Lung (tissue), 12 donors: ENCODE data around the gene MCFD2. TPM values are rescaled to one million over a fixed set of nuclear protein-coding genes. Genes with fewer than 3 reads are reported as not detected.

ENCODE experiments used
- ATAC-seq: fragments of 200-7000 bp; cut with Tn5 transposase; one replicate; pipeline ENCODE4 v1.9.1; 2020; ENCODE audit warnings: moderate number of reproducible peaks; ENCODE audit not compliant: insufficient read depth, low FRiP score
- DNase-seq, 3 donors: peaks; one replicate each; pipeline ENCODE4 v3.0.0-alpha.2; 2013 to 2017
- H3K27ac ChIP-seq, 2 donors: one replicate each; pipeline ENCODE4 v1.5.1; 2013; ENCODE audit warnings: mild to moderate bottlenecking in 2 of 2, moderate library complexity in 2 of 2, control low read depth in 1 of 2, inconsistent platforms in 1 of 2, low read depth in 1 of 2, low read length in 1 of 2
- H3K27me3 ChIP-seq, 3 donors: one replicate each; pipeline ENCODE4 v1.5.1; 2013; ENCODE audit warnings: low read length in 2 of 3; ENCODE audit not compliant: control insufficient read depth in 3 of 3, insufficient read depth in 3 of 3
- H3K36me3 ChIP-seq, 4 donors: one replicate each; pipeline ENCODE4 v1.5.1; 2013; ENCODE audit warnings: low read length in 4 of 4, mild to moderate bottlenecking in 1 of 4, moderate library complexity in 1 of 4; ENCODE audit not compliant: control insufficient read depth in 4 of 4, insufficient read depth in 4 of 4
- H3K4me1 ChIP-seq, 5 donors: one replicate each; pipeline ENCODE4 v1.5.1; 2013; ENCODE audit warnings: low read length in 5 of 5, mild to moderate bottlenecking in 2 of 5, moderate library complexity in 1 of 5; ENCODE audit not compliant: control insufficient read depth in 5 of 5, insufficient read depth in 5 of 5
- H3K4me3 ChIP-seq: one replicate; pipeline ENCODE4 v1.5.1; 2013; ENCODE audit warnings: mild to moderate bottlenecking, control low read depth, moderate library complexity
- H3K9ac ChIP-seq, 2 donors: one replicate each; pipeline ENCODE4 v1.5.1; 2013; ENCODE audit warnings: low read length in 2 of 2, control low read depth in 1 of 2; ENCODE audit not compliant: insufficient read depth in 1 of 2
- H3K9me3 ChIP-seq, 4 donors: one replicate each; pipeline ENCODE4 v1.5.1; 2013; ENCODE audit warnings: low read length in 3 of 4, mild to moderate bottlenecking in 1 of 4, moderate library complexity in 1 of 4; ENCODE audit not compliant: control insufficient read depth in 4 of 4, insufficient read depth in 3 of 4
- WGBS, 2 donors: extraction: QIAGEN DNeasy Blood & Tissue Kit; methylation state at CpG; one replicate each; pipeline ENCODE4 v1.1.7; 2013; 5-methylcytosine and 5-hydroxymethylcytosine counted together
- polyA plus RNA-seq, 2 donors: library from polyadenylated mRNA; stranded (reverse); fragments of 200-250 nt; gene quantifications; one replicate each; pipeline ENCODE4 v1.2.1, GENCODE V29; 2013
- total RNA-seq, 2 donors: library from RNA; depleted of rRNA in 1 of 2; stranded (reverse); fragments of >200 nt in 1 of 2; gene quantifications; one replicate each; pipeline ENCODE4 v1.2.1, GENCODE V29; 2014 to 2021
- TF ChIP-seq, protein P1 (sequence below): IDR thresholded peaks from 2 replicates; pipeline ENCODE4 v1.5.1; 2012; ENCODE audit warnings: mild to moderate bottlenecking; ENCODE audit errors: control extremely low read depth, extremely low read depth
- donor health status: control.
- donor health status: control.
- donor health status: Bipolar disorder and iron deficiency.
- donor health status: healthy.
- donor health status: DM: yes; HTN: yes; CAD: no.

Gene MCFD2
- total and polyA plus RNA-seq, 4 donors, result 22.0 to 101 (median 68.6) TPM

DNA sequence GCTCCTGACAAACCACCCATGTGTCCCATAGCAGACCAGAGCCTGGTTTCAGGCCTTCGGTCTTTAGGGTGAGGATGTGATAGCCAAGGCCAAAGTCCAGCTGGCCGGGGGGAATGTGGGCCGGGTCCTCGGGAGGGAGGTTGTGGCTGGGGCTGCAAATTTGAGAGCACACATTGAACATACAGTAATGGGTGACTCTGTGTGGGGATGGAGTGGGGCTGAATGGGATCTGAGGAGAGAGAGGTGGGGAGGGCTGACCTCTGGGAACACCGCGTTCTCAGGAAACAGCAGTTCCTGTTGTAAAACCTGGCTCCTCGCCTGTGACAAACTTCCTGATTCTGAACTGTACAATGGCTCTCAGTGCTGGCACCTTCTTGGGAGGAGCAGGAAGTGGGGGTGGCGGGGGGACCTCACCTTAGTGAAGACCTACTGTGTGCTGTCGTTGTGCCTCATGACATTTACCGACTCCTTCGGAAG lies 48.8 kb downstream of the MCFD2 start:
- peak overlapping the region; percentile 68 to 79 for H3K27ac ChIP-seq
- ATAC-seq (no peak), DNase-seq (peak in 1 of 3 donors; percentile 15)
- H3K9ac ChIP-seq, result no peak overlapping the region
- peaks cover 0 to 52% (median 15%) of the 10 kb centered on the region in 5 donors for H3K4me1 ChIP-seq
- TF ChIP-seq, protein P1, sequence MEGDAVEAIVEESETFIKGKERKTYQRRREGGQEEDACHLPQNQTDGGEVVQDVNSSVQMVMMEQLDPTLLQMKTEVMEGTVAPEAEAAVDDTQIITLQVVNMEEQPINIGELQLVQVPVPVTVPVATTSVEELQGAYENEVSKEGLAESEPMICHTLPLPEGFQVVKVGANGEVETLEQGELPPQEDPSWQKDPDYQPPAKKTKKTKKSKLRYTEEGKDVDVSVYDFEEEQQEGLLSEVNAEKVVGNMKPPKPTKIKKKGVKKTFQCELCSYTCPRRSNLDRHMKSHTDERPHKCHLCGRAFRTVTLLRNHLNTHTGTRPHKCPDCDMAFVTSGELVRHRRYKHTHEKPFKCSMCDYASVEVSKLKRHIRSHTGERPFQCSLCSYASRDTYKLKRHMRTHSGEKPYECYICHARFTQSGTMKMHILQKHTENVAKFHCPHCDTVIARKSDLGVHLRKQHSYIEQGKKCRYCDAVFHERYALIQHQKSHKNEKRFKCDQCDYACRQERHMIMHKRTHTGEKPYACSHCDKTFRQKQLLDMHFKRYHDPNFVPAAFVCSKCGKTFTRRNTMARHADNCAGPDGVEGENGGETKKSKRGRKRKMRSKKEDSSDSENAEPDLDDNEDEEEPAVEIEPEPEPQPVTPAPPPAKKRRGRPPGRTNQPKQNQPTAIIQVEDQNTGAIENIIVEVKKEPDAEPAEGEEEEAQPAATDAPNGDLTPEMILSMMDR, result no peak
- H3K4me3 ChIP-seq, result no peak overlapping the region
- H3K27me3 ChIP-seq, result no peaks in the 10 kb centered on the region
- H3K9me3 ChIP-seq, result peaks cover 0 to 8% (median 3%) of the 10 kb centered on the region in 4 donors
- no peaks in the 10 kb centered on the region for H3K36me3 ChIP-seq
- WGBS, 2 donors, result 36 to 47% methylated on average over 11 of the region's 11 CpGs

DNA sequence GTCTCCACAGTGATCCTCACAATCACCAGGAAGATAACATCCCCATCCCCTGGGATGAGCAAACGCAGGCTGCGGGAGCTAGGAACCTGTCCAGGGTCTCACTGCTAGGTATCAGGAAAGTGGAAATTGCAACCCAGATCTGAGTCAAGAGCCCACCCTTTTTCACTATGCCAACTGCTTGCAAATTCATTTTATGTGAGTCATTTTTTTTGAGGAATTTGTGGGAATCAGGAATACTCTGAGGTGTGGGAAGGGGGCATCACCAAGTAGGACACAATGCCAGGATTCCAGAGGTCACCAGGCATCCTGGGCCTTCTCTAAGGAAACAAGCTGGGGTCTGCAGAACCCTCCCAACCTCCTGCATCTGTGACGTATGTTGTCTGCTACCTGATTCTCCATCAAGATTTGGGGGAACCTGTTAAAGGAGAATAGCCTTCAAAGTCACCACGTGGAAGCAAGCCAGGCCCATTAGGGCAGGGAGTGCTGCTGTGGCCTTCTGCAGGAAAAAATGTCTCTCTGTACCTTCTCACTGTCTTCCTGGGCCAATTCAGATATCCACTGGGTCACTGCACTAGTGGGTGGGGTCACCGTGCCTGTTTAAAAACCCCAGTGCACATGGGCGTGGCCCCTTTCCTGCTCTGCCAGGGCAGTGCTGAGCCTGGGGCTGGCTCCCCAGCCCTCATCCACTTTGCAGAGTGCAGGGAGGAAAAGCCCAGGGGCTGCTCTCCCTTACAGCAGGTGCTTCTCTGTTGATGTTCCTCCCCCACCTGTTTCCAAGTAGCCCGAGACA lies 50.2 kb downstream of the MCFD2 start:
- peaks cover 0 to 60% (median 16%) of the 10 kb centered on the region in 5 donors for H3K4me1 ChIP-seq
- H3K9me3 ChIP-seq, result peaks cover 0 to 8% (median 3%) of the 10 kb centered on the region in 4 donors
- H3K27ac ChIP-seq, result peak overlapping the region in 1 of 2 donors; percentile 9
- 79 to 89% methylated on average over 7 of the region's 7 CpGs for WGBS, 2 donors
- H3K9ac ChIP-seq, result no peak overlapping the region
- TF ChIP-seq, protein P1, result no peak
- no peak overlapping the region for H3K4me3 ChIP-seq
- no peaks in the 10 kb centered on the region for H3K27me3 ChIP-seq
- ATAC-seq (no peak), DNase-seq (no peak)
- H3K36me3 ChIP-seq, result no peaks in the 10 kb centered on the region

DNA sequence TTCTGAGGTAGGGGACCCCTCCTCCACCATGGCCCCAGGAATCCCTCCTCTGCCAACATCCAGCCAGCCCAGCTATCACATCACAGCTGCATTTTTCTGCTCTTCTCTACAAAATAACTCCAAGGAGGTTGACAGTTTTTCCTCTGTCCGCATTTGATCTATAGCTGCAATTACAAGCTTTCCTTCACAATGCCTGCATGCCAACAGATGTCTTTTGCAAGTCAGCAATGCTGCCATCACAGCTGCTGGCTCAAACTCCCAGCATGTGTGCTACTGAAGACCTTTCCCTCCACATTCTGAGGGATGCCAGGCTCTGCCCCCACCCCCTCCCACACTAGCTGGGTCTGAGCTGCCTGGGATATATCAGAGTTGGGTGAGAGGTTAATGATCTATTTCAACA lies 51.7 kb downstream of the MCFD2 start:
- TF ChIP-seq, protein P1, result no peak
- H3K27ac ChIP-seq, result no peak overlapping the region
- WGBS, 2 donors, result 83% methylated on average over 1 of the region's 1 CpG
- H3K27me3 ChIP-seq, result no peaks in the 10 kb centered on the region
- H3K36me3 ChIP-seq, result no peaks in the 10 kb centered on the region
- no peak overlapping the region for H3K9ac ChIP-seq
- peaks cover 0 to 8% (median 3%) of the 10 kb centered on the region in 4 donors for H3K9me3 ChIP-seq
- DNase-seq (peak in 1 of 3 donors; percentile 60), ATAC-seq (no peak)
- peaks cover 0 to 45% (median 12%) of the 10 kb centered on the region in 5 donors for H3K4me1 ChIP-seq
- no peak overlapping the region for H3K4me3 ChIP-seq
